GOT3 (cell line): ENCODE data around the gene SULT1A2.
"Not testable (repeated sequence)": the region's sequence is repeated elsewhere in the genome, so short reads cannot be mapped to it uniquely, and the experiment has no call there.

Experiments used
- DNase-seq: peaks from one replicate; lab custom pipeline; 2025; ENCODE audit warnings: mixed read lengths; lab: John Stamatoyannopoulos, UW

SULT1A2 gene

DNA sequence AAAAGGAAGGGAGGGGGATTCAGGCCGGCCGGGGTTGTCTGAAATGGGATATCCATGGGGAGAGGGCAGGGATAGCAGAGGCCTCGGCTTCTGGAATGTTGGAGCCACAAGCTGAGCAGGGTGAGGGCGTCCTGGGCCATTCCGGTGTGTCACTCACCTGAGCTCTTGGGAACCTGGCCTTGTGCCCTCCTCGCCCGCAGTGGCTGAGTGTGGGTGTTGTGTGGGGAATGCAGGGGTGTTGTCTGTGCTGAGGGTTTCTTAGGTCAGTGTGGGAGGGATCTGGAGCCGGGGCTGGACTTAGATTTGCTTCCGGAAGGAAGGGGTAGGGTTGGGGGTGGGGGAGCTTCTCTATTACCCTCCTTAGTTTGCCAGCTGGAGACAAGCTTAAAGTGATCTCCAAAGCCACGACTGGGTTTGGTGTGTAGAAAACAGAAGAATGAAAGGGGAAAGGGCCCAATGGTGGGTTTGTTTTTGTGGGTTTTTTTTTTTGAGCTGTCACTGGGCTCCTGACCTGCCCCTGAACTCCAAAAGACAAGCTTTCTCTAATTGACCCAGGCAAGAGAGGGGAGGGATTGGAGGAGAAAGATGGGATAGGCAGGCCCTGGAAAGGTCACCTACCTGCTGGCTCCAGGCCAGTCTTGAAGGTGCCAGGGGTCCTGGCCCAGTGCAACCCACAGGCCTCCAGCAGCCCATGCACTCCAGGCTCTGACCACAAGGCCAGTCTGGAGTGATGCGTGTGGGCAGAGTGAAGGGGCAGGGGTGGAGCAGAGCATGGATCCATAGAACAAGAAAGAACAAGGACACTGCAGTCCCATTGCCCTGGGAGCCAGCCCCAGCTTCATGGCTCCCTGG, at the start of gene SULT1A2:
SULT1A2 (minus strand) TSS at position 211 of the 852 bp plus-strand sequence. CDS start 1,120 bp downstream, outside the sequence.
- DNase-seq, result no peak

DNA sequence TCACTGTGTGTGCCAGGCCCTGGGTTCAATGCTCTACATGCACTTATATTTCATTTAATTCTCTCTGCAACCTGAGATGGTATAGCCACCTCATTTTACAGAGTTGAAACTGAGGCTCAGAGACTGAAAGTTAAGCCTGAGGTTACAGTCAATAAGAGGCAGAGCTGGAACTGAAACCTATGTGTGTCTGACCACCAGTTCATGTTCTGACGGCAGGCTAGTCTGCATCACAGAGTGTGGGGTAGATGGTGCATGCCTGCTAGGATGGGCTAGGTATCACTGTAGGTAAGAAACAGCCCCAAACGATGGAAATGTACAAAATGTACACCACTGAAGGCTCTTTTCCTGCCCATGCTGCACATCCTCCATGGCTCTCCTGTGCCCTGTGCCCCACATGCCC, 43.1 kb upstream of the SULT1A2 start:
- DNase-seq, result not testable (repeated sequence)

- not testable (repeated sequence) for DNase-seq
Observed at GRCh38 chr16:28638359-28638758, 41.5 kb upstream of the SULT1A2 start.

DNA sequence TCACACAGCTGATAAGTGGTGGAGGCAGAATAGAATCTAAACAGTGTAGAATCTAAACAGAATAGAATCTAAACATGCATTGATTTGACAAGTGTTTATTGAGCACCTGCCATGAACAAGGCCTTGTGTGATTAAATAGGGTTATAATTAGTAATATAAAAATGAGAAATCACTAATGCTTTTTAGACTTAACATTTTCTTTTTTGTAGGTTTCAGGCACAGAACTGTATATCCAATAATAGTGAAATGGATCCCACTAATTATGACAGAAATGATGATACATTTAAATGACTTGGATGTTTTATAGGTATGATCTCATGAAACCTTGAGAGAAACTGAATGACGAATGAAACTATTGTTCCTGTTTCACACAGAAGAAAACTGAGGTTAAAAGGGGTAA, 40.9 kb upstream of the SULT1A2 start, which contains the start of gene NPIPB8:
NPIPB8 (plus strand) TSS at position 301 of the 400 bp plus-strand sequence. CDS start 296 bp downstream, outside the sequence.
- not testable (repeated sequence) for DNase-seq

- not testable (repeated sequence) for DNase-seq
Observed at GRCh38 chr16:28636093-28636823, 39.4 kb upstream of the SULT1A2 start.

GRCh38 chr16:28630905-28631304, 34.1 kb upstream of the SULT1A2 start:
- not testable (repeated sequence) for DNase-seq

DNA sequence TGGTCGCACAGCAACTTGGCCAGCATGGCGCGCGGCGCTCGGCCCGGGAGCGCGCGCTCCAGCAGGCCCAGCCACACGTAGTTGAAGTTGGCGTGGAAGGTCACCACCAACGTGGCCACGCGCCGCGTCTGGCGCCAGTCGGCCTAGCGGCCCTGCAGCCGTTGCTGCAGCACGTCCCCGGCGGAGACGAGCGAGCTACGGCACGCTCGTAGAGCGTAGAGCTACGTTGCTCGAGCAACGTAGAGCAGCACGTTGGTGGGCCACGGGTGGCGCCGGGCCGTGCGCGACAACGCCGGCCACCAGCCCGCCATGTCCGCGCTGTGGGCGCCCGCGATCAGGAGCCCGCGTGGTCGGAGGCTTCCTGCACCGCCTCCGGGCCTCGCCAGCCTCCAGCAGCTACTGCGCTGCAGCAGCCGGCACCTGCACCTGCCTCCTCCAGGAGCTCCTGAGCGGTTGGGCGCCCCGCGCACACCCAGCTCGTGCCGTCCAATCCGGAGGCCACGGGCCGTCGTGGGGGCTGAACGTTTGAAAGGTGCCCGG, 26.4 kb upstream of the SULT1A2 start:
- DNase-seq, result no peak

DNA sequence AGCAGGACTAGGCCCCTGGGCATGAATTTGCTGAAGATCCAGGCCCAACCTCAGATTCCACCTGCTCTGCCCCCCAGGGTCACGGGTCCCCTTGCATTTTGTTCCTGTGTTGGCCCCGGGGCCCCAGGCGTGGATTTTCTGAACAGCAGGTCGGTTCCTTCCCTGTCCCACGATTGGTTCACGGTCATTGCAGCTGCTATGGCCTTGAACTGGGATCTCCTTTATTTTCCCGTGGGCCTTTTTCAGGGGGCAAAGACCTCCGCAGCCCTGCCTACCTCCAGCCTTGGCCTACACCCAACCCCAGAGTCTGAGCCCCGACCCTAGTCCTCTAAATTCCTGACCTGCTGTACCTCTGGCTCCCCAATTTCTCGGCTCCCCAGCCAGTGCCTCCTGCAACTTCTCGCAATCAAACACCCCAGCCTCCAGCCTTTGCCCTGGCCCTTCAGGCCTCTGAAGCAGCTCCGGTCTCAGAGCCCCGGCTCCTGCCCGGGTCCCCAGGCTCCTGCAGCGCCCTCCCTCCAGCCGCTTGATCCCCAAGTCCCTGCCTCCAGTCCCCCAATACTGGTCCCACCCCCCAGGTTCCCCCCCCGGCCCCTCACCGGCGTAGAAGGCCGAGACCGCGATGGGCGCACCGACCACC, 25.8 kb upstream of the SULT1A2 start:
- not testable (repeated sequence) for DNase-seq

DNA sequence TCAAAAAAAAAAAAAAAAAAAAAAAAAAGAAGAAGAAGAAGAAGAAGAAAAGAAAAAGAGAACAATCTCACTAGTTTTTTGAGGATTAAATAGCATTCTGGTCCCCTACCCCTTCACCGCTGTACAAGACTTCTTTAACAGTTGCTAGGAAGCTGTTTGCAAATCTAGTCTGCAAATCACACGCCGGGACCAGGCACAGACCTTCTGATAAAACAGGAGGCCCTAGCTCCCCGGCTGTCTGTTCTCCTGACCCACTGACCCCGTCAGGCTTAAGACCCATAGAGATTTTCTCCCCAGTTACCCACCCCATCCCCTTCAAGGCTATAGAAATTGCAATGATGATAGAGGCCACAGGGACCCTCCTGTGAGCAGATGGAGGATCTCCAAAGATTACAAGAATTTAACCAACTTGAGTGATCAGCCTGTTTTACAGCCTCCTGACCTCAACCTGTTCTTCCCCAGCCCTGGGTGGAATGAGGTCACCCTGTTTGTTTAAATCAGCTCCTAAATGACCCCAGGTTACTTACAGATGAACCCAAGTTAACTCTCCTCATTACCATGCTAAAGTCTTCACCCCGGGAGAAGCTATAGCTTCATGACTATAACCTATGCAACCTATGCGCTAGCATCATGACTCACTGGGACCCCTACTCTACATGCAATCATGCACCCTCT, 24.8 kb upstream of the SULT1A2 start:
- no peak for DNase-seq

DNA sequence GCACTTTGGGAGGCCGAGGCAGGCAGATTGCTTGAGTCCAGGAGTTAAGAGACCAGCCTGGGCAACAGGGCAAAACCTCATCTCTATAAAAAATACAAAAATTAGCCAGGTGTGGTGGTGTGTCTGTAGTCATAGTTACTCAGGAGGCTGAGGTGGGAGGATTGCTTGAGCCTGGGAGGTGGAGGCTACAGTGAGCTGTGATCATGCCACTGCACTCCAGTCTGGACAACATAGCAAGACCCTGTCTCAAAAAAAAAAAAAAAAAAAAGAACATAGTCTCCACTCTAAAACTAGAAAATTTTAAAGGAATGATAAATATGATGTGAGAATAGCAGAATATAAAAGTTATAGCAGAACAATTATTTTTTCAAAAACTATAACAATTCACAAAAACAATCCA, 23.5 kb upstream of the SULT1A2 start:
- DNase-seq, result not testable (repeated sequence)

DNA sequence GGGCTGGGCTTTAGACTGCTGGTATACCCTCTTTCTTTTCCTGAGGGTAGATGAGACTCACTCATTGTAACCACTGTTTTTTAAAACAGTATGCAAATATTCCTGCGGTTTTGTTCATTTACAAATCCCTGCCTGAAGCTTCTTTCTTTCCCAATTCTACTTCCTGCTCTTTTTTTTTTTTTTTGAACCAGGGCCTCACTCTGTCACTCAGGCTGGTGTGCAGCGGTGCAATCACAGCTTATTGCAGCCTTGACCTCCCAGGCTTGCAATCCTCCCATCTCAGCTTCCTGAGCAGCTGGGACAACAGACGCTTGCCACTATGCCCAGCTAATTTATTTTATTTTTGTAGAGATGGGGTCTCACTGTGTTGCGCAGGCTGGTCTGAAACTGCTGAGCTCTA, 21.0 kb upstream of the SULT1A2 start:
- DNase-seq, result no peak

DNA sequence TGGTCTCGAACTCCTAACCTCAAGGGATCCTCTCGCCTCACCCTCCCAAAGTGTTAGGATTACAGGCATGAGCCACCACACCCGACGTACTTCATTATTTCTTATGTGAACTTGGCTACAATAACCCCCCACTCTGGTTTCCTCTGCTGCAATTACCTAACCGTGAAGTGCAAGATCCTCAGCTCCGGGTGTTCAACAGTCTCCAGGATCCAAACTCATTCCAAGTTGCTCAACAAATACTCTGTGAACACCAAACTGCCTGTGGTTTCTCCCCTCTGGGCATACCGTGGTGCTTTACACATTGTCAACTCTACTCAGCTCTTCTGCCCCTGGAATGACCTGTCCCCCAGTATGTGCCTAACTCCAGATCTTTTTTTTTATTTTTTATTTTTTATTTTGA, 19.8 kb upstream of the SULT1A2 start:
- DNase-seq, result no peak

DNA sequence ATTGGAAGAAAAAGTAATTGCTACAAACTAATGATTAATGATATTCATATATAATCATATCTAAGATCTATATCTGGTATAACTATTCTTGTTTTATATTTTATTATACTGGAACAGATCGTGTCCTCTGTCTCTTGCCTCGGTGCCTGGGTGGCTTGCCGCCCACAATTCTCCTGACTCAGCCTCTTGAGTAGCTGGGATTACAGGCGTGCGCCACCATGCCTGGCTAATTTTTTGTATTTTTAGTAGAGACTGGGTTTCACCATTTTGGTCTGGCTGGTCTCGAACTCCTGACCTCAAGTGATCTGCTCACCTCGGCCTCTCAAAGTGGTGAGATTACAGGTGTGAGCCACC, 19.4 kb upstream of the SULT1A2 start:
- DNase-seq, result not testable (repeated sequence)

DNA sequence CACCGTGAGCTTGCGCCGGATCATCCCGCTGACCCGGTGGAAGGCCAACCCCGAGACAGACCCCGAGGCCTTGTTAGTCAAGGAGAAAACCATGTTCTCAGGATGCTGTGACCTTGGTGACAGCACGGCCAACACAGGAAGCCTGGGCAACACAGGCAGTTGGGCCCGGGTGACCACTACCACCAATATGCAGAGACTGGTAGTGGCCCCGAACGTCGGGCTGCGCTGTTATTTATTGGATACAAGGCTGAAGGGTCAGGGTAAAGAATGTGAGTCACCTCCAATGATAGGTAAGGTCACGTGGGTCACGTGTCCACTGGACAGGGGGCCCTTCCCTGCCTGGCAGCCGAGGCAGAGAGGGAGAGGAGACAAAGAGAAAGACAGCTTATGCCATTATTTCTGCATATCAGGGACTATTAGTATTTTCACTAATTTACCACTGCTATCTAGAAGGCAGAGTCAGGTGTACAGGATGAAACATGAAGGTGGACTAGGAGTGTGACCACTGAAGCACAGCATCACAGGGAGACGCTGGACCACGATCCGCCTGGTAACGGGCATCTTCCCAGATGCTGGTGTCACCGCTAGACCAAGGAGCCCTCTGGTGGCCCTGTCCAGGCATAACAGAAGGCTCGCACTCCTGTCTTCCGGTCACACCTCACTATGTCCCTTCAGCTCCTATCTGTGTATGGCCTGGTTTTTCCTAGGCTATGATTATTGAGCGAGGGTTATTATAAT, 18.8 kb upstream of the SULT1A2 start:
- DNase-seq, result not testable (repeated sequence)

GRCh38 chr16:28614561-28614960, 17.7 kb upstream of the SULT1A2 start:
- not testable (repeated sequence) for DNase-seq

DNA sequence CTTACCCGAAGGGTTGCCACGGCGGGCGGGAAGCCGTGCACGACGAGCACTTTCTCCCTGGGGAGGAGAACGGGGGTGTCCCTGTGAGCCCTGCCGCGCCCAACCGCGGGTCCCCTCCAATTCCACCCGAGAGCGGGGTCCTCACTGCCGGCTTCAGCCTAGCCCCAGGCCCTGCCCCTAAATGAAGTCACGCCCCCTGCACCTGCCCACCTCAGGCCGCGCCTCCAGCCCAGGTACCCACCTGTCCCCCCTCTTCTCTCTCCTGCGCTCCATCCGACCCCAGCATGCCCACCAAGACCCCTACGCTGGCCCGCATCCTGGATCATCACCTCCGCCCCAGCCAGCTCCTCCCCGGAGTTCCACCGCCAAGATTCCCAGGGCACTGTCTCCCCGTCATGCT, 17.1 kb upstream of the SULT1A2 start:
- DNase-seq, result not testable (repeated sequence)

DNA sequence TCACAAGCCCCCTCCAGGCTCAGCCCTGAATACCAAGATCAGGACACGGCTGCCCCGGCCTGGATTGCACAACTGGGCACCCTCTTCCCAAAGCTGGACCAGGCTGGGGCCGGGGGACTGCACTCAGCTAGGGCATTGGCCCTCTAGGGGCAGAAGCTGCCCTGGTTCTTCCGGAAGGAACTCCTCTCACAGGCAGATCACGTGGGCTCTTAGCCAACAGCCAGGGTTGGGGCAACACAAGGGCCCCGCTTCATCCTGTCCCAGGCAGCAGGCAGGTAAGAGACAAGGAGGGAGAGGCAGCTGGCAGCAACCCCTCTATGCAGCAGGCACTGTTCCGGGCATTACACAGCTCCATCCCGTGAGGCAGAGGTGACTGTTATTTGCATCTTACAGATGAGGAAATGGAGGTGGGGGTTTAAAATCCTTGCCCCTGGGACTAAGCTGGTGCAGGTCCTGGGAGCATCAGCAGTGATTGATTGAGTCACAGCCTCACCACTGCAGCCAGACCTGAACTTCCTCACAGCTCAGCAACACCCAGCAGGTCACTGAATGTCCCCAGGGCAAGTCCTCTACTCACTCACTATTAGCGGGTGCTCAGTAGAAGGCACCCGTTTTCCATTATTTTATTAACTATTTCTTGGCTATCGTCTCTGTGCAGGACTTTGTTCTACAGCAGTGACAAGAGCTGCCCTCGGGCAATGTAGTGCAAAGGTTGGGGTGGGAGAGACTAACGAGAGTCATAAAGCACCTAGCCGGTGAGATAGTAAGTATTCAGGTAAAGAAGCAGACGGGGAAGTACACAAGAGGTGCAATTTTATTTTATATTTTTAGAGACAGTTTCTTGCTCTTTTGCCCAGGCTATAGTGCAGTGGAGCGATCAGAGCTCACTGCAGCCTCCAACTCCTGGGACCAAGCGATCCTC, 15.8 kb upstream of the SULT1A2 start:
- DNase-seq, result not testable (repeated sequence)

- no peak for DNase-seq
Observed at GRCh38 chr16:28610595-28611191, 13.8 kb upstream of the SULT1A2 start.
